HFFc6 (cell line): ENCODE measurements around the gene ATP6V0E2. TPM values are rescaled to one million over a fixed set of nuclear protein-coding genes. Genes with fewer than 3 reads are reported as not detected.

ENCODE experiments used
- DNase-seq: peaks from one replicate; pipeline ENCODE4 v3.0.0-alpha.2; 2018
- H3K27ac Mint-ChIP-seq: 2 replicates; pipeline ENCODE4 v1.8.0; 2020; ENCODE audit warnings: mild to moderate bottlenecking, mixed read lengths
- H3K27me3 Mint-ChIP-seq: 2 replicates; pipeline ENCODE4 v1.8.0; 2021; ENCODE audit warnings: mild to moderate bottlenecking, moderate library complexity, mixed read lengths; ENCODE audit not compliant: insufficient read depth
- H3K36me3 Mint-ChIP-seq: 2 replicates; pipeline ENCODE4 v1.8.0; 2021; ENCODE audit warnings: low read depth, mixed read lengths
- H3K4me1 Mint-ChIP-seq: 2 replicates; pipeline ENCODE4 v1.8.0; 2020; ENCODE audit warnings: low read depth, mixed read lengths
- H3K4me3 Mint-ChIP-seq: 2 replicates; pipeline ENCODE4 v1.8.0; 2020; ENCODE audit warnings: mild to moderate bottlenecking, moderate library complexity, mixed read lengths
- H3K9me3 Mint-ChIP-seq: 2 replicates; pipeline ENCODE4 v1.8.0; 2020; ENCODE audit warnings: mild to moderate bottlenecking, mixed read lengths
- total RNA-seq, 6 experiments: library from RNA; stranded (reverse); fragmentation: NEBNext Ultra II Directional; extraction: Animal tissue kit (Norgen Biotek cat#: 25700); gene quantifications; 2 replicates in 1 of 6; 3 replicates in 5 of 6; pipeline ENCODE4 v1.2.3, GENCODE V29; 2021
- TF ChIP-seq, protein P1 (sequence below): fragments of 200-600 bp; sonication (generic); IDR thresholded peaks from 2 replicates; pipeline ENCODE4 v1.5.0; 2021; ENCODE audit warnings: antibody characterized with exemption, mild to moderate bottlenecking

Gene ATP6V0E2
- total RNA-seq, 6 experiments from 2014 or later, result 40.9 to 54.8 (median 48.0) TPM

DNA sequence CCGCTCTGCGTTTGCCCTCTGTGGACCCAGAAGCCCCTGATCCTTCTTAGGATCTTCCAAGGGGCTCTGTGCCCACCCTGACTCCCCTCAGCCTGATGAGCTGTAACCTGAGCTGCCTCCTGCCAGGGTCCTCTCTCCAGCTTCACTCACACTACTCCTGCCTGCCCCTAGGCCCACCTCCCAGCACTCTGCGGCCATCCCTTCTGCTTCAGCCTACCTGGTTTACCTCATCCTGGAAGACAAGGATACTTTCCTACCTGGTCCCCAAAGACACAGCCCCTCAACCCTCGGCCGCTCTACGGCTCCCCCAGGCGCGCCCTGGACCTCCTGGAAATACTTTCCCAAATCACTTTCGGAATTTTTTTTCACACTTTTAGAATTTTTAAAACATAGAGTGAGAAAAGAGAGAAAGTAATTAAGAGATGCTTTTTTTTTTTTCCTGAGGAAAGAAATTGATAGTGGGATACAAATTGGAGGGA is 42.0 kb upstream of the ATP6V0E2 start:
- H3K4me1 Mint-ChIP-seq, result no peaks in the 10 kb centered on the region
- H3K9me3 Mint-ChIP-seq, result no peaks in the 10 kb centered on the region
- peaks cover 29% of the 10 kb centered on the region for H3K27me3 Mint-ChIP-seq
- no peaks in the 10 kb centered on the region for H3K36me3 Mint-ChIP-seq
- TF ChIP-seq, protein P1, sequence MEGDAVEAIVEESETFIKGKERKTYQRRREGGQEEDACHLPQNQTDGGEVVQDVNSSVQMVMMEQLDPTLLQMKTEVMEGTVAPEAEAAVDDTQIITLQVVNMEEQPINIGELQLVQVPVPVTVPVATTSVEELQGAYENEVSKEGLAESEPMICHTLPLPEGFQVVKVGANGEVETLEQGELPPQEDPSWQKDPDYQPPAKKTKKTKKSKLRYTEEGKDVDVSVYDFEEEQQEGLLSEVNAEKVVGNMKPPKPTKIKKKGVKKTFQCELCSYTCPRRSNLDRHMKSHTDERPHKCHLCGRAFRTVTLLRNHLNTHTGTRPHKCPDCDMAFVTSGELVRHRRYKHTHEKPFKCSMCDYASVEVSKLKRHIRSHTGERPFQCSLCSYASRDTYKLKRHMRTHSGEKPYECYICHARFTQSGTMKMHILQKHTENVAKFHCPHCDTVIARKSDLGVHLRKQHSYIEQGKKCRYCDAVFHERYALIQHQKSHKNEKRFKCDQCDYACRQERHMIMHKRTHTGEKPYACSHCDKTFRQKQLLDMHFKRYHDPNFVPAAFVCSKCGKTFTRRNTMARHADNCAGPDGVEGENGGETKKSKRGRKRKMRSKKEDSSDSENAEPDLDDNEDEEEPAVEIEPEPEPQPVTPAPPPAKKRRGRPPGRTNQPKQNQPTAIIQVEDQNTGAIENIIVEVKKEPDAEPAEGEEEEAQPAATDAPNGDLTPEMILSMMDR, result no peak
- DNase-seq, result no peak
- no peak overlapping the region for H3K4me3 Mint-ChIP-seq
- no peak overlapping the region for H3K27ac Mint-ChIP-seq

GRCh38 chr7:149832332-149833041 is 41.3 kb upstream of the ATP6V0E2 start:
- Mint-ChIP-seq H3K9me3 (no peaks in the 10 kb centered on the region), H3K27ac (no peak overlapping the region), H3K4me1 (peaks cover under 1% of the 10 kb centered on the region), H3K36me3 (no peaks in the 10 kb centered on the region), H3K4me3 (no peak overlapping the region), H3K27me3 (peaks cover 29% of the 10 kb centered on the region)
- TF ChIP-seq, protein P1, result no peak
- DNase-seq, result no peak

- H3K4me1 Mint-ChIP-seq, result peaks cover 7% of the 10 kb centered on the region
- H3K9me3 Mint-ChIP-seq, result no peaks in the 10 kb centered on the region
- no peak overlapping the region for H3K27ac Mint-ChIP-seq
- no peak for DNase-seq
- TF ChIP-seq, protein P1, result no peak
- no peaks in the 10 kb centered on the region for H3K36me3 Mint-ChIP-seq
- peaks cover 27% of the 10 kb centered on the region for H3K27me3 Mint-ChIP-seq
- H3K4me3 Mint-ChIP-seq, result no peak overlapping the region
Measured at GRCh38 chr7:149833495-149834130, 40.2 kb upstream of the ATP6V0E2 start.

GRCh38 chr7:149834601-149835000 is 39.2 kb upstream of the ATP6V0E2 start:
- Mint-ChIP-seq H3K4me3 (no peak overlapping the region), H3K36me3 (peaks cover 4% of the 10 kb centered on the region; the same call in 1 of the 2 replicates), H3K9me3 (no peaks in the 10 kb centered on the region), H3K27me3 (peaks cover 27% of the 10 kb centered on the region), H3K27ac (no peak overlapping the region), H3K4me1 (peaks cover 15% of the 10 kb centered on the region)
- DNase-seq, result no peak
- TF ChIP-seq, protein P1, result no peak

DNA sequence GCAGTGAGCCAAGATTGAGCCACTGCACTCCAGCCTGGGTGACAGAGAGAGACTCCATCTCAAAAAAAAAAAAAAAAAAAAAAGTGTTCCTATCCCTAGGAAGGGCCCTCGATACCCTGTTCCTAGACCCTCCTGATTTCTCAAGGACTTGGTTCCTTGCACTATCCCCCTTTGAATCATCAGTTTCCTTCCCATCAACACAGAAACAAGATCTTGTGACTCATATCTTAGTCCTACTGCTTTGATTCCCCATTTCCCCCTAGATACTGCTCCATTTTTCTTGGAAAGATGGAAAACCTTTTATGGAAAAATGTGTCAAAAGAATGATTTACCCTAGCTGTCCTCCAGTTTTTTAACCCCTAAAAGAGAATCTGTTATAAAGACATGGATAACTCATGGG is 37.3 kb upstream of the ATP6V0E2 start:
- peaks cover 25% of the 10 kb centered on the region for H3K27me3 Mint-ChIP-seq
- H3K36me3 Mint-ChIP-seq, result peaks cover 5% of the 10 kb centered on the region; the same call in 1 of the 2 replicates
- H3K4me3 Mint-ChIP-seq, result no peak overlapping the region
- H3K27ac Mint-ChIP-seq, result no peak overlapping the region
- H3K9me3 Mint-ChIP-seq, result no peaks in the 10 kb centered on the region
- H3K4me1 Mint-ChIP-seq, result peaks cover 17% of the 10 kb centered on the region
- no peak for DNase-seq
- TF ChIP-seq, protein P1, result no peak
